ENCODE results near the gene CTSD. TPM values are rescaled to one million over a fixed set of nuclear protein-coding genes. Genes with fewer than 3 reads are reported as not detected.

The CTSD gene
- total and polyA plus RNA-seq, 2 of the 8 experiments (the other 6 are each of a cell fraction or from before 2014, with no cell fraction given): 169 to 173 TPM

GRCh38 chr11:1737080-1737757 is 26.5 kb downstream of the CTSD start:
- Histone ChIP-seq H3K79me1 (ENCODE audit: low read depth, low read length) (no peaks in the 10 kb centered on the region), H4K5ac (ENCODE audit: insufficient read length, low read depth, low read length) (no peak overlapping the region), H3K56ac (replicated peaks; ENCODE audit: insufficient read length, low read depth, low read length) (no peak overlapping the region), H3K27me3 (replicated peaks in 1 of 4; ENCODE audit: control insufficient read depth in 3 of 4, extremely low read depth in 1 of 4, insufficient read depth in 3 of 4, low read length in 3 of 4) (peaks cover 0 to 4% (median 0%) of the 10 kb centered on the region in 4 experiments; a peak in 3 of 7 replicates), H2BK120ac (replicated peaks; ENCODE audit: low read depth, low read length) (no peak overlapping the region), H3K4me3 (ENCODE audit: extremely low read depth in 1 of 4, insufficient read depth in 2 of 4, low read depth in 3 of 4, low read length in 4 of 4) (no peak overlapping the region), H3K14ac (ENCODE audit: insufficient read length) (no peak overlapping the region), H2BK12ac (ENCODE audit: low read depth, low read length) (no peak overlapping the region), H3K36me3 (ENCODE audit: control insufficient read depth in 2 of 4, insufficient read depth in 4 of 4, low read length in 3 of 4) (no peaks in the 10 kb centered on the region), H2BK5ac (ENCODE audit: low read depth, low read length) (no peak overlapping the region), H3K4me2 (ENCODE audit: insufficient read depth in 1 of 2, low read depth in 2 of 2, low read length in 2 of 2) (no peak overlapping the region), H2AK5ac (ENCODE audit: low read depth, low read length) (no peak overlapping the region), H4K91ac (replicated peaks; ENCODE audit: insufficient read length, low read length) (no peak overlapping the region), H2BK15ac (ENCODE audit: low read length) (no peak overlapping the region), H3K23ac (ENCODE audit: insufficient read length) (no peak overlapping the region), H3K23me2 (ENCODE audit: low read depth, low read length) (peaks cover 4% of the 10 kb centered on the region; the same call in 1 of the 2 replicates), H3K9ac (replicated peaks in 1 of 4; ENCODE audit: extremely low read depth in 1 of 4, low read depth in 3 of 4, low read length in 3 of 4) (no peak overlapping the region), H3K9me3 (ENCODE audit: insufficient read depth in 2 of 2, low read depth in 1 of 2, low read length in 1 of 2) (peaks cover 0 to 2% of the 10 kb centered on the region in 2 experiments; a peak in 1 of 4 replicates), H2AFZ (ENCODE audit: low read length) (no peak overlapping the region), H3K4ac (replicated peaks; ENCODE audit: insufficient read length, low read depth, low read length) (no peak overlapping the region), H2BK20ac (ENCODE audit: low read length) (no peak overlapping the region), H3K27ac (ENCODE audit: low read depth, low read length) (no peak overlapping the region), H3K4me1 (replicated peaks in 1 of 4; ENCODE audit: control insufficient read depth in 3 of 4, insufficient read depth in 4 of 4, low read length in 3 of 4) (no peaks in the 10 kb centered on the region; a peak in 1 of 7 replicates), H3K79me2 (ENCODE audit: control insufficient read depth in 1 of 2, insufficient read depth in 2 of 2, low read length in 2 of 2) (no peaks in the 10 kb centered on the region), H4K20me1 (replicated peaks in 1 of 2; ENCODE audit: control insufficient read depth in 1 of 2, insufficient read depth in 2 of 2, low read length in 2 of 2) (no peaks in the 10 kb centered on the region), H4K8ac (ENCODE audit: extremely low read depth, insufficient read depth, low read length) (no peak overlapping the region), H3K18ac (ENCODE audit: extremely low read depth, low read length) (no peak overlapping the region)
- FAIRE-seq (no peak), DNase-seq (ENCODE audit: low read depth in 1 of 2, low spot score in 2 of 2) (no peak)
- POLR2A ChIA-PET (ENCODE audit: partially characterized antibody): interaction anchor here (1.2 kb wide), 1 partner anchor 11 kb away, joined by 4 read pairs; no protein-coding TSS in a partner anchor
- 87% methylated on average over 6 of the region's 6 CpGs; no CpG with 5 or more reads in 1 of the 2 experiments for WGBS, 2 experiments (ENCODE audit: extremely low coverage in 1 of 2, insufficient coverage in 1 of 2, insufficient read length in 1 of 2, insufficient replicate concordance in 2 of 2, low coverage in 1 of 2, low lambda C conversion rate in 2 of 2, missing lambda C conversion rate in 1 of 2)
- CTCF ChIA-PET (ENCODE audit: partially characterized antibody): interaction anchor here (0.5 to 1.7 kb wide), 10 partner anchors 29 to 421 kb away, joined by 3 to 6 read pairs (median 3); no protein-coding TSS in a partner anchor
- TF ChIP-seq RAD21 (IDR thresholded peaks at IDR 0.05 in 1 of 2, conservative IDR thresholded peaks at IDR 0.05 in 1 of 2; ENCODE audit: low read depth in 2 of 2, low read length in 2 of 2): no peak
- TF ChIP-seq SIX5 (IDR thresholded peaks at IDR 0.05; ENCODE audit: low read depth, low read length): no peak
- TF ChIP-seq POLR2AphosphoS5 (IDR thresholded peaks at IDR 0.05; ENCODE audit: low read depth, low read length): no peak
- no peak for TF ChIP-seq EGR1 (IDR thresholded peaks at IDR 0.05; ENCODE audit: borderline replicate concordance, low read depth, low read length)
- no peak for TF ChIP-seq PHF8 (conservative IDR thresholded peaks at IDR 0.05; ENCODE audit: low read depth, low read length)
- TF ChIP-seq SIRT6 (IDR thresholded peaks at IDR 0.05; ENCODE audit: low read length): no peak
- TF ChIP-seq BRCA1 (IDR thresholded peaks at IDR 0.05; ENCODE audit: low read depth, low read length): no peak
- no peak for TF ChIP-seq SP2 (IDR thresholded peaks at IDR 0.05; ENCODE audit: low read length)
- no peak for TF ChIP-seq ASH2L (IDR thresholded peaks at IDR 0.05; ENCODE audit: low read length)
- TF ChIP-seq SIN3A (conservative IDR thresholded peaks at IDR 0.05 in 1 of 2, IDR thresholded peaks at IDR 0.05 in 1 of 2; ENCODE audit: low read depth in 1 of 2, low read length in 2 of 2): no peak
- TF ChIP-seq CBX8 (IDR thresholded peaks at IDR 0.05; ENCODE audit: borderline replicate concordance, low read depth, low read length): no peak
- no peak for TF ChIP-seq POLR2A (IDR thresholded peaks at IDR 0.05; ENCODE audit: control extremely low read depth in 1 of 2, low read depth in 2 of 2, low read length in 2 of 2)
- no peak for TF ChIP-seq ATF3 (IDR thresholded peaks at IDR 0.05; ENCODE audit: insufficient read depth, low read depth, low read length)
